ENCODE measurements around the gene LRSAM1. TPM values are rescaled to one million over a fixed set of nuclear protein-coding genes. Genes with fewer than 3 reads are reported as not detected.
A peak's percentile ranks its signal among the peaks of the same experiment; 100 is the strongest.

Gene LRSAM1
- polyA plus RNA-seq, 1 donor (not counting 4 experiments of a cell fraction or from before 2014, with no cell fraction given) = 5.2 TPM

DNA sequence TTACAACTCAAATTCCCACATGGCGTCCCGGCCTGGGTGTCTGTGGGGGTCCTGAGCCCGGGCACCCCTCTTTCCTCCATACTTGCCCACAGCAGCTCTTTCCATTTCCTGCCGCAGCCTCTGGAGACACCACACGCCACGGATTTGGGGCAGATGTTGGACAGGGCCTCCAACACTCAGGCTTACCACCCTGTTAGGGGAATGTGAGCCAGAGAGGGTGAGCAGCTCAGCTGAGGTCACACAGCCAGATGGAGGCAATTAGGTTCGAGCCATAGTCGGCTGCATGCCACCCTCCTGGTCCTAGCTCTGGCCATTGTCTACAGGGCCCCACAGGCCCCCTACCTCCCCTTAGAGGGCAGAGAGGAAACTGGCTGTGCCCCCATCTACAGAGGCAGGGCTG is 85.2 kb downstream of the LRSAM1 start:
- Histone ChIP-seq H3K79me2 (ENCODE audit: control insufficient read depth, insufficient read depth, low read length) (peaks cover 91% of the 10 kb centered on the region), H3K27ac (ENCODE audit: control insufficient read depth, insufficient read depth, low read length) (peak overlapping the region; percentile 96), H3K4me3 (ENCODE audit: control insufficient read depth in 2 of 3, extremely low read depth in 1 of 3, insufficient read depth in 2 of 3, low read depth in 1 of 3, low read length in 3 of 3) (peak overlapping the region in 1 of 3 experiments; percentile 12), H2AFZ (ENCODE audit: control insufficient read depth, low read length) (no peak overlapping the region), H3K9me1 (ENCODE audit: control insufficient read depth, extremely low read depth, insufficient read depth, low read length) (peaks cover 19% of the 10 kb centered on the region), H3K9ac (ENCODE audit: control insufficient read depth, extremely low read depth, insufficient read depth, low read length) (peak overlapping the region; percentile 83), H3K4me2 (ENCODE audit: control insufficient read depth, extremely low read depth, insufficient read depth, low read depth, low read length) (peak overlapping the region; percentile 59), H3K4me1 (ENCODE audit: control insufficient read depth, extremely low read depth, insufficient read depth, low read length) (peaks cover 73% of the 10 kb centered on the region), H3K27me3 (ENCODE audit: control insufficient read depth, extremely low read depth, insufficient read depth, low read length) (no peaks in the 10 kb centered on the region), H4K20me1 (ENCODE audit: control insufficient read depth, extremely low read depth, insufficient read depth, low read length) (peaks cover 45% of the 10 kb centered on the region), H3K9me3 (ENCODE audit: control insufficient read depth, low read depth, low read length) (no peaks in the 10 kb centered on the region), H3K36me3 (ENCODE audit: control insufficient read depth in 2 of 2, extremely low read depth in 1 of 2, insufficient read depth in 2 of 2, low read length in 2 of 2) (peaks cover 19 to 31% of the 10 kb centered on the region in 2 experiments)
- dilution Hi-C loops (cut with MboI; ENCODE audit: extremely low pct_ligation_motif_present, low sequenced_read_pairs) = no loop called here
- no peak for TF ChIP-seq EZH2 (IDR thresholded peaks at IDR 0.05; ENCODE audit: low read length)
- TF ChIP-seq, protein P1, sequence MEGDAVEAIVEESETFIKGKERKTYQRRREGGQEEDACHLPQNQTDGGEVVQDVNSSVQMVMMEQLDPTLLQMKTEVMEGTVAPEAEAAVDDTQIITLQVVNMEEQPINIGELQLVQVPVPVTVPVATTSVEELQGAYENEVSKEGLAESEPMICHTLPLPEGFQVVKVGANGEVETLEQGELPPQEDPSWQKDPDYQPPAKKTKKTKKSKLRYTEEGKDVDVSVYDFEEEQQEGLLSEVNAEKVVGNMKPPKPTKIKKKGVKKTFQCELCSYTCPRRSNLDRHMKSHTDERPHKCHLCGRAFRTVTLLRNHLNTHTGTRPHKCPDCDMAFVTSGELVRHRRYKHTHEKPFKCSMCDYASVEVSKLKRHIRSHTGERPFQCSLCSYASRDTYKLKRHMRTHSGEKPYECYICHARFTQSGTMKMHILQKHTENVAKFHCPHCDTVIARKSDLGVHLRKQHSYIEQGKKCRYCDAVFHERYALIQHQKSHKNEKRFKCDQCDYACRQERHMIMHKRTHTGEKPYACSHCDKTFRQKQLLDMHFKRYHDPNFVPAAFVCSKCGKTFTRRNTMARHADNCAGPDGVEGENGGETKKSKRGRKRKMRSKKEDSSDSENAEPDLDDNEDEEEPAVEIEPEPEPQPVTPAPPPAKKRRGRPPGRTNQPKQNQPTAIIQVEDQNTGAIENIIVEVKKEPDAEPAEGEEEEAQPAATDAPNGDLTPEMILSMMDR (optimal IDR thresholded peaks at IDR 0.05 in 1 of 3, IDR thresholded peaks at IDR 0.05 in 1 of 3, conservative IDR thresholded peaks at IDR 0.05 in 1 of 3; ENCODE audit: extremely low read depth in 1 of 3, insufficient read depth in 2 of 3, low read length in 3 of 3) = no peak
- DNase-seq (ENCODE audit: low read depth, low spot score) (no peak), FAIRE-seq (no peak)

- H3K27ac ChIP-seq (ENCODE audit: control insufficient read depth, insufficient read depth, low read length) = peak overlapping the region; percentile 96
- peak; percentile 94 for FAIRE-seq
- peaks cover 91% of the 10 kb centered on the region for H3K79me2 ChIP-seq (ENCODE audit: control insufficient read depth, insufficient read depth, low read length)
- H4K20me1 ChIP-seq (ENCODE audit: control insufficient read depth, extremely low read depth, insufficient read depth, low read length) = peaks cover 43% of the 10 kb centered on the region
- peaks cover 19% of the 10 kb centered on the region for H3K9me1 ChIP-seq (ENCODE audit: control insufficient read depth, extremely low read depth, insufficient read depth, low read length)
- dilution Hi-C loops (cut with MboI; ENCODE audit: extremely low pct_ligation_motif_present, low sequenced_read_pairs) = no loop called here
- H3K4me2 ChIP-seq (ENCODE audit: control insufficient read depth, extremely low read depth, insufficient read depth, low read depth, low read length) = peak overlapping the region; percentile 59
- peak; percentile 80 for DNase-seq (ENCODE audit: low read depth, low spot score)
- peak overlapping the region in 1 of 3 experiments; percentile 8 for H3K4me3 ChIP-seq (ENCODE audit: control insufficient read depth in 2 of 3, extremely low read depth in 1 of 3, insufficient read depth in 2 of 3, low read depth in 1 of 3, low read length in 3 of 3)
- H3K36me3 ChIP-seq (ENCODE audit: control insufficient read depth in 2 of 2, extremely low read depth in 1 of 2, insufficient read depth in 2 of 2, low read length in 2 of 2) = peaks cover 16 to 28% of the 10 kb centered on the region in 2 experiments
- H3K9me3 ChIP-seq (ENCODE audit: control insufficient read depth, low read depth, low read length) = no peaks in the 10 kb centered on the region
- no peaks in the 10 kb centered on the region for H3K27me3 ChIP-seq (ENCODE audit: control insufficient read depth, extremely low read depth, insufficient read depth, low read length)
- no peak overlapping the region for H2AFZ ChIP-seq (ENCODE audit: control insufficient read depth, low read length)
- H3K4me1 ChIP-seq (ENCODE audit: control insufficient read depth, extremely low read depth, insufficient read depth, low read length) = peaks cover 78% of the 10 kb centered on the region
- peak overlapping the region; percentile 83 for H3K9ac ChIP-seq (ENCODE audit: control insufficient read depth, extremely low read depth, insufficient read depth, low read length)
- no peak for TF ChIP-seq EZH2 (IDR thresholded peaks at IDR 0.05; ENCODE audit: low read length)
- TF ChIP-seq, protein P1 (optimal IDR thresholded peaks at IDR 0.05 in 1 of 3, IDR thresholded peaks at IDR 0.05 in 1 of 3, conservative IDR thresholded peaks at IDR 0.05 in 1 of 3; ENCODE audit: extremely low read depth in 1 of 3, insufficient read depth in 2 of 3, low read length in 3 of 3) = no peak
Measured at GRCh38 chr9:127537014-127537413, 85.7 kb downstream of the LRSAM1 start.
